Neutrophil (primary cell): ENCODE measurements around the gene CAND1.

Experiments
- H3K27ac ChIP-seq: fragments of 200-600 bp; sonication (generic); 2 replicates; pipeline ENCODE4 v1.5.1; 2016; ENCODE audit warnings: mild to moderate bottlenecking, moderate library complexity
- H3K27me3 ChIP-seq: fragments of 200-600 bp; sonication (generic); 2 replicates; pipeline ENCODE4 v1.6.0; 2016; ENCODE audit warnings: mild to moderate bottlenecking
- H3K36me3 ChIP-seq: fragments of 200-600 bp; sonication (generic); 2 replicates; pipeline ENCODE4 v1.5.1; 2017
- H3K4me1 ChIP-seq, 2 experiments: fragments of 200-600 bp in 1 of 2; sonication (generic) in 1 of 2; 1 replicate in 1 of 2; 2 replicates in 1 of 2; pipeline versions ENCODE4 v1.5.1 to v1.6.1; 2013 to 2016; ENCODE audit warnings: low read depth in 1 of 2, low read length in 1 of 2, mild to moderate bottlenecking in 1 of 2, moderate library complexity in 1 of 2; ENCODE audit not compliant: control insufficient read depth in 1 of 2, insufficient read depth in 1 of 2
- H3K4me3 ChIP-seq, 2 experiments: fragments of 200-600 bp in 1 of 2; sonication (generic) in 1 of 2; 1 replicate in 1 of 2; 2 replicates in 1 of 2; pipeline ENCODE4 v1.5.1; 2013 to 2016; ENCODE audit warnings: low read depth in 1 of 2, low read length in 1 of 2, mild to moderate bottlenecking in 1 of 2, moderate library complexity in 1 of 2
- H3K9me3 ChIP-seq: fragments of 200-600 bp; sonication (generic); 2 replicates; pipeline ENCODE4 v1.5.1; 2016
- TF ChIP-seq, protein P1 (sequence below): fragments of 200-600 bp; sonication (generic); IDR thresholded peaks from 2 replicates; pipeline ENCODE4 v1.5.1; 2016; ENCODE audit warnings: antibody characterized with exemption

Gene CAND1

DNA sequence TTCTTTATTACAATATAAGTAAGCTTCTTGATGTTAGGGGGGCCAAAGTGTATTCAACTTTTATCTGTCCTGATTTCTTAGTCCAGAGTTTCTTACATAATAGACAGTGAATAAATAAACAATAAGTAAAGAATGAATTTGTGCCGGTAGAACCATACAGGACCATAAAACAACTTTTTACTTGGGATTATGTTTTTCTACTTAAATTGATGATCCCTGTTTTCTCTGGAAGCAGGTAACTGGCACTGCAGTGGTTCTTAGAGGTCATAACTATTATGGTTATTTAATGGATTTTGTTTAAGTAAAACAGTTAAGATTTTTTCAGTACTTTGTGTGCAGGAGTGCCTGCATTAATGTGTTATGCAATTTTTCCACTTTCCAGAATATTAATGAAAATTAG lies 10.5 kb downstream of the CAND1 start:
- Histone ChIP-seq H3K27ac (no peak overlapping the region), H3K9me3 (no peaks in the 10 kb centered on the region), H3K4me1 (peaks cover 7 to 10% of the 10 kb centered on the region in 2 experiments), H3K4me3 (no peak overlapping the region), H3K36me3 (no peaks in the 10 kb centered on the region), H3K27me3 (no peaks in the 10 kb centered on the region)
- TF ChIP-seq, protein P1, sequence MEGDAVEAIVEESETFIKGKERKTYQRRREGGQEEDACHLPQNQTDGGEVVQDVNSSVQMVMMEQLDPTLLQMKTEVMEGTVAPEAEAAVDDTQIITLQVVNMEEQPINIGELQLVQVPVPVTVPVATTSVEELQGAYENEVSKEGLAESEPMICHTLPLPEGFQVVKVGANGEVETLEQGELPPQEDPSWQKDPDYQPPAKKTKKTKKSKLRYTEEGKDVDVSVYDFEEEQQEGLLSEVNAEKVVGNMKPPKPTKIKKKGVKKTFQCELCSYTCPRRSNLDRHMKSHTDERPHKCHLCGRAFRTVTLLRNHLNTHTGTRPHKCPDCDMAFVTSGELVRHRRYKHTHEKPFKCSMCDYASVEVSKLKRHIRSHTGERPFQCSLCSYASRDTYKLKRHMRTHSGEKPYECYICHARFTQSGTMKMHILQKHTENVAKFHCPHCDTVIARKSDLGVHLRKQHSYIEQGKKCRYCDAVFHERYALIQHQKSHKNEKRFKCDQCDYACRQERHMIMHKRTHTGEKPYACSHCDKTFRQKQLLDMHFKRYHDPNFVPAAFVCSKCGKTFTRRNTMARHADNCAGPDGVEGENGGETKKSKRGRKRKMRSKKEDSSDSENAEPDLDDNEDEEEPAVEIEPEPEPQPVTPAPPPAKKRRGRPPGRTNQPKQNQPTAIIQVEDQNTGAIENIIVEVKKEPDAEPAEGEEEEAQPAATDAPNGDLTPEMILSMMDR, result no peak

DNA sequence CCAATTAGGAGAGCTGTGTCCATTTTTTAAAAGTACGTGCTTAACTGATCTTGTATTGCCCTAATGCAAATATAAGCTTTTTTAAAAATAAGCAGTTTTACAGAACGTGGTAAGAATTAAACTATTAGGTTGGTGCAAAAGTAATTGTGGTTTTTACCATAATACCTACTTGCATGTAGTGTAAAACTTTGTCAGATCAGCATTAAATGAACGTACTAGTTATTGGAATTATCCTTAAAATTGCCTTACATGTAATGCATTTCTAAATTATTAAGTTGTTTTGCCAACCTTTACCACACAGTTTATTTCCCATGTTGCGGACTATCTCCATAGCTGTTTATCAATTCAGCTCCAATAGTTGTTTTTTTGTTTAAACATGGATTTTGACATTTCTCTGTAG lies 10.9 kb downstream of the CAND1 start:
- H3K4me3 ChIP-seq, result no peak overlapping the region
- H3K36me3 ChIP-seq, result no peaks in the 10 kb centered on the region
- peaks cover 5 to 9% of the 10 kb centered on the region in 2 experiments for H3K4me1 ChIP-seq
- H3K27ac ChIP-seq, result no peak overlapping the region
- no peaks in the 10 kb centered on the region for H3K27me3 ChIP-seq
- TF ChIP-seq, protein P1, result no peak
- H3K9me3 ChIP-seq, result no peaks in the 10 kb centered on the region

DNA sequence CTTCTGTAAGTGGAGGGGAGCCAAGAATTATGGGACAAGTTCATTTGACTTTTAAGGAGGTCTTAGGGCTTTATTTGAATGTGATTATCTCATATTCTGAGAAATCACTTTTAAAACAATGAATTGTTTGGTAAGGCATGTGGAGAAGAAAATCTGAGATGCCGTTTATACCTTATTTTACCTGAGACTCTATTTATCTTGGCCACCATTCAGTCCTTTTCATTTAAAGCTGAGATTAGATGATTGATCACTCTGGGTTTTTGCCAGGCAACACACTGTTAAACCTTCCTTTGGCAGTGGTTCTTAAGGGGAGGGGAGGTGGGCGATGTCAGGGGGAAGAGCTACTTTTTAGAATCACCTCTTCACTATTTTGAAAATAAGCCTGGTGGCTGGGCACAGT lies 11.4 kb downstream of the CAND1 start:
- TF ChIP-seq, protein P1, result no peak
- Histone ChIP-seq H3K27me3 (no peaks in the 10 kb centered on the region), H3K4me1 (peaks cover under 1 to 4% of the 10 kb centered on the region in 2 experiments)

DNA sequence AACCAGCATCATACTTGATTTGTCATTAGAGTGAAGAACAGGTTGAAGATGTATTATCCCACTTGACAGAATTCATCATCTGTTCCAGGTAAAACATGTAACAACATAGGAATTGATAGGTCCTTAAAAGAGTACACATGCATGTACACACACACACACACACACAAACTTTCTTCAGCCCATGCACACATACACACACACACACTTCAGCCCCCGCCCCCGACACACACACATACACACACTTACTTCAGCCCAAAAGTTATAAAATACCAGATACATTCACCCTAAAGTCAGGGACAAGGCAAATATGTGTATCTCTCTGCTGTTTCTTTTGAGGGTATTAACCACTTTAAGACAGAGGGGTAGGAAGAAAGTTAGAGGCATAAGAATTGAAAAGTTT lies 15.4 kb downstream of the CAND1 start:
- H3K27ac ChIP-seq, result no peak overlapping the region
- H3K4me1 ChIP-seq, result no peaks in the 10 kb centered on the region
- H3K27me3 ChIP-seq, result no peaks in the 10 kb centered on the region
- H3K36me3 ChIP-seq, result peaks cover 5% of the 10 kb centered on the region
- no peak overlapping the region for H3K4me3 ChIP-seq
- no peaks in the 10 kb centered on the region for H3K9me3 ChIP-seq
- TF ChIP-seq, protein P1, result no peak

More for the DNA sequence above, 11.4 kb downstream of the CAND1 start:
- Histone ChIP-seq H3K27ac (no peak overlapping the region), H3K9me3 (no peaks in the 10 kb centered on the region), H3K36me3 (no peaks in the 10 kb centered on the region), H3K4me3 (no peak overlapping the region)

DNA sequence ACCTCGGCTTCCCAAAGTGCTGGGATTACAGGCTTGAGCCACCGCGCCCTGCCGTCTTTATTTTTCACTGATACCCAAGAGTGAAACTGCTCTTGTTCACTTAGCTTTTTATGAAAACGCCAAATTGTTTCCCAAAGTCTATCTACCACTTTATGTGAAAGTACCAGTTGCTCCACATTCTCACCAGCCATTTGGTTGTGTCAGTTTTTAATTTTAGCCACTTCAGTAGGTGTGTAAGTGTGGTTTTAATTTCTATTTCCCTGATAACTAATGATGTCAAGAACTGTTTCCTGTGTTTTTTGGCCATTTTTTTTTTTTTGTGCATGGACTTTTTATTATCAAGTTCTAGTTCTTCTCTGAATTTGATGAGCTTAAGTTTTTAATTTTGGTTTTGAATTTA lies 17.1 kb downstream of the CAND1 start:
- Histone ChIP-seq H3K36me3 (peaks cover 5% of the 10 kb centered on the region), H3K27ac (no peak overlapping the region), H3K4me1 (no peaks in the 10 kb centered on the region), H3K4me3 (no peak overlapping the region), H3K27me3 (no peaks in the 10 kb centered on the region), H3K9me3 (no peaks in the 10 kb centered on the region)
- TF ChIP-seq, protein P1, result no peak

DNA sequence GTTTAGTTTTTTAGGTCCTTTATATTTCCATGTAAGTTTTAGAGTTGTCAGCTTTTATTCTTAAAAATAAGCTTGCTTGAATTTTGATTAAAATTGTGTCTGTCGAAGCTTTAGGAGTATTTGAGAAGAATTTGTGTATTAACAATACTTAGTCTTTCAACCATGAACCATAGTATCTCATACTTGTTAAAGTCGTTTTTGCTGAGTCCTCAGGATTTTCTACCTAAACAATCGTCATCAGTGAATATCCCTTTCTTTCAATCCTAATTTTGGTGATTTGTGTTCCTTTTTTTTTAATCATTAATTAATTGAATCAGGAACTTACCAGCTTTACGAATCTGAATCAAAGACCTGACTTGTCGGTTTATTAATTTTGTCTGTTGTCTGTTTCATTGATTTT lies 18.2 kb downstream of the CAND1 start:
- TF ChIP-seq, protein P1, result no peak
- Histone ChIP-seq H3K4me1 (no peaks in the 10 kb centered on the region), H3K4me3 (no peak overlapping the region), H3K27me3 (no peaks in the 10 kb centered on the region), H3K9me3 (no peaks in the 10 kb centered on the region), H3K27ac (no peak overlapping the region), H3K36me3 (peaks cover 5% of the 10 kb centered on the region)
